SIG-M5 treated with dmso at 0.1 percent for 504 hours (cell line): ENCODE results near the gene ARSJ.
"Not testable (repeated sequence)": the region's sequence is repeated elsewhere in the genome, so short reads cannot be mapped to it uniquely, and the experiment has no call there.

ENCODE experiments used
- DNase-seq: peaks from one replicate; lab custom pipeline; 2025; ENCODE audit not compliant: unreplicated experiment; lab: John Stamatoyannopoulos, UW

The ARSJ gene

GRCh38 chr4:113958766-113959538, 20.5 kb downstream of the ARSJ start:
- DNase-seq = peak; percentile 67

GRCh38 chr4:113957956-113958355, 21.5 kb downstream of the ARSJ start:
- DNase-seq = no peak

DNA sequence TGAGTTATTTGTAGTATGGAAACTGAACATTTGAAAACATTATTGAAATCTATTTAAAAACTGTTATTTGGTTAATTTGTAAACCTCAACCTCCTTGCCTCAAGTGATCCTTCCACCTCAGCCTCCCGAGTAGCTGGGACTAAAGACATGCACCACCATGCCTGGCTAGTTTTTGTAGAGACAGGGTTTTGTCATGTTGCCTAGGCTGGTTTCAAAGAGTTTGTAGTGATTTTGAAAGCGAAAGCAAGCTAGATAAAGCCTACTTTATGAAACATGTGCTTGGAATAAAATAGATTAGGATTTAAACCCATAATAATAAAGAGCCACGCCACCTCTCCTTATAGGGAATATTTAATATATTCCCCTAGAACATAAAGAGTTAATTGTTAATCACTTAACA, 23.5 kb downstream of the ARSJ start:
- DNase-seq = no peak

GRCh38 chr4:113955411-113955810, 24.0 kb downstream of the ARSJ start:
- no peak for DNase-seq

- DNase-seq = no peak
These were observed 25.6 kb downstream of the ARSJ start for GRCh38 chr4:113953888-113954287.

- DNase-seq = peak; percentile 79
These were observed 26.9 kb downstream of the ARSJ start for GRCh38 chr4:113952452-113953029.

- no peak for DNase-seq
These were observed 28.2 kb downstream of the ARSJ start for GRCh38 chr4:113951263-113951662.

DNA sequence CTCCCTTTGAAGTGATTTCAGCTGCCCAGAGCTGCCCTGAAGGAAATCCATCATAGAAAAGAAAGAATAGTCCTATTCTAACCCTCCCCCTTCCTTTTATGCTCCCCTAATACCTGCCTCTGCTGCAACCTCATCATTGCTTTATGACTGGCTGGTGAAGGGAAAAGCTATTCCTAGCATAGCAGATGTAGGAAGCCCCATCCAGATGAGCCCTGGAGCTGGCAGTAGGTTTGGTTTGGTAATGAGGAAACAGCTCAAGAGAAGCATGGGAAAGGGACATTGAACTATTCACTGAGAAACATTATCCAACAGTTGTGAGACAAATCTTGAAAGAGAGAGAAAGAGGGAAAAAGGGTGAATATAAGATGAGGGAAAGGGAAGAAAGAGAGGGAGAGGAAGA, 29.2 kb downstream of the ARSJ start:
- DNase-seq = no peak

DNA sequence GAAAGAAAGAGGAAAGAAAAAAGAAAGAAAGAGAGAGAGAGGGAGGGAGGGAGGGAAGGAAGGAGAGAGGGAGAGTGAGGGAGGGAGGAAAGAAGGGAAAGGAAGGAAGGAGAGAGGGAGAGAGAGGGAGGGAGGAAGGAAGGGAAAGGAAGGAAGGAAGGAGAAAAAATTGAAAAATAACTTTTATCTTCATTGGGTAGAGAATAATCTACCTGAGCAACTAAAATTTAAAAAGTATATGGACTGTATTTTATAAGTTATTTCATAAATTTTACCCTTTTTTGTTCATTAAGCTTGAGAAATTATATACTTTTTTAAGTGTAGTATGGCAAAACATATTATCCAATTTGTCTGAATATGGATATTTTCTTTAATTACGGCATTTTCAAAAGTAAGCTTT, 32.0 kb downstream of the ARSJ start:
- DNase-seq = no peak

- no peak for DNase-seq
These were observed 33.5 kb downstream of the ARSJ start for GRCh38 chr4:113945906-113946305.

GRCh38 chr4:113943863-113944262, 35.6 kb downstream of the ARSJ start:
- no peak for DNase-seq

DNA sequence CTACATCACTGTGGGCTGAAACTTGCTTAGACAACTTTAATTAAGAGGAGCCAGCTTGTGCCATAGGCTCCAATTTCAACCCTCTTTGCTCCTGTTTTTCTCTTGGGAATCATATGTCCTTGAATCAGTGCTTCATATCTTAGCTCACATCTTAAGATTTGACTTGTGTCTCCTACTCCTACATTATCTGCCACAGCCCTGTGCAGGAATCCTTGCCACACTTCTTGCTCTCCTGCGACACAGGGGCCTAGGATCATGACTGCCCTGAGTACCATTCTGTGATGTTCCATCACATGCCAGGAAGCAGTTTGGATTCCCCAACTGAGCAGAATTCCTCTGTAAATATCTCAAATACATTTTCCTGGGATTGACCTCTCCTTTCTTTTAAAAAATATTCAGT, 36.4 kb downstream of the ARSJ start:
- no peak for DNase-seq

DNA sequence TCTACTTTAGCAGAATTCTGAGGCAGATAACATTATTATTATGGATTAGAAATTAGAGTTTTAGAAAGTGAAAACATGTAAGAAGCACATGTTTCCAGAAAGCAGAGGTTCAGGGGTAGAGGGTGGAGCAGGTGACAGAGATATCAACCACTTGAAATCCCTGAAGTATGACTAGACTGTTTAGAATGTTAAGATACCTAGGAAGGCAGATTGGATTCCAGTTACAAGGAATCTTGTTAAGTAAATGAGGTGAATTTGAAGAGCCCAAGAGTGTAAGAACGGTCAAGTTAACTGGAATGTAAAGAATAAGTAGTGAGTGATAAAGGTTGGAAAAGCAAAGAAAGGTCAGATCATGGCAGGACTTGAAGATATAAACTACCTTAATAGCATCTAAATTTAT, 37.6 kb downstream of the ARSJ start:
- no peak for DNase-seq

GRCh38 chr4:113940103-113940502, 39.3 kb downstream of the ARSJ start:
- not testable (repeated sequence) for DNase-seq

GRCh38 chr4:113935190-113935589, 44.3 kb downstream of the ARSJ start:
- DNase-seq = no peak

DNA sequence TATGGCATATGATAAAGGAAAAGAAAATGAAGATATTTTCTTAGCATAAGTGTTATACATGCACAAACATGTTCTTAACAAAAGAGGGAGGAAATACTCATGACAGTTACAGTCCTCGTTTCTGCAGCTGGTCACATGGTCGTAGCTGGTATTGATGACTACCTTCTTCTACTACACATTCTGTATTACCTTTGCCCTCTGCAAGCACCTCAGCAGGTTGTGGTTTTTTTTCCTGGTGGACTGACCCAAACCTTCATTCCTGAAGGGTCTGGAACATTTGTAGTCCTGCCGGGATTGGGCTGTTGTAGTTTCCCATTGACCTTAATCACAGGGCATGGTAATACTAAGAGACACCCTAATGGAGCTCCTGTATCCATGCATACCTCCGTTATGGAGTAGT, 54.7 kb downstream of the ARSJ start:
- DNase-seq = not testable (repeated sequence)

GRCh38 chr4:113921089-113921794, 58.2 kb downstream of the ARSJ start:
- DNase-seq = no peak

GRCh38 chr4:113919611-113920010, 59.8 kb downstream of the ARSJ start:
- no peak for DNase-seq

DNA sequence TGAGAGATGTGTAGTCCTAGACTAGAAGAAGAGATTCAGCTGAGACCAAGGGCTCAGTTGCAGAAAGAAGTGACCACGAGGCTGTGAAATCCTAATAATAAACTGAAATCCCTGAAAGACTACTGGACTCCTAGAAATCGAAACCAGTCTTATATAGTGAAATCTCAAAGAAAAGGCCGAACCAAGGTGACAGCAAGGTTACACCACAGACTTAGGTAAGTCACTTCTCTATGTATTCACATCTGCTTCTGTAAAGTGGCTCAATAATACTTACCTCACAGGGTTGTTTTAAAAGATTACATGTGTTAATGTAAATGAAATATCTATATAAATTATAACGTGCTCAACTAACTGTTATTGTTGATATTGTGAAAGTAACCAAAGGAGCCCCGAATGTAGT, 60.3 kb downstream of the ARSJ start:
- DNase-seq = no peak

DNA sequence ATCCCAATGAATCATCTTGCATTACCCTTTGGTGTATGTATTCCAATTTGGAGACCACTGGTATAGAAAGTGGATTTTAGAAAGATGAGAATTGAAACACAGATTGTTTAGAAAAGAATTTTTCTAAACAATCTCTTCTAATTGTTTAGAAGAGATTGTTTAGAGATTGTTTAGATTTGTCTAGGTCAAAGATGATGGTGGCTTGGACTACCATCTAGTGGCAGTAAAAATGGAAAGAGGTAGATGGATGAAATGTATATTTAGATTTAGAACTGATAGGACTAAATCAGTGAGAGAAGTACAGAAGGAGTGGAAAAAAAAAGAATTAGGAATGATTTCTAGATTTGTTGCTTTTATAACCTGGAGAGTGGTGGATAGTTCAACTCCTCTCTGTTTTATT, 70.6 kb downstream of the ARSJ start:
- no peak for DNase-seq

- DNase-seq = no peak
These were observed 71.9 kb downstream of the ARSJ start for GRCh38 chr4:113907559-113907958.

- no peak for DNase-seq
These were observed 74.1 kb downstream of the ARSJ start for GRCh38 chr4:113905301-113905700.
